T-helper 1 cell treated with Interleukin-12 subunit alpha and Interleukin-12 subunit beta and Interleukin-4 antibody, amounts not matched to agents 30 μg/mL and 1 μg/mL, for 36 hours (primary cell): Measurements from ENCODE around the gene SLC26A11.

Experiments used
- H3K27ac Mint-ChIP-seq: one replicate; pipeline ENCODE4 v1.8.0; 2021; ENCODE audit warnings: mild to moderate bottlenecking, mixed read lengths
- H3K27me3 Mint-ChIP-seq: one replicate; pipeline ENCODE4 v1.8.0; 2021; ENCODE audit warnings: low read depth, mixed read lengths
- H3K36me3 Mint-ChIP-seq: one replicate; pipeline ENCODE4 v1.8.0; 2021; ENCODE audit warnings: low read depth, mixed read lengths
- H3K4me1 Mint-ChIP-seq: one replicate; pipeline ENCODE4 v1.8.0; 2021; ENCODE audit warnings: low read depth, mixed read lengths
- H3K4me3 Mint-ChIP-seq: one replicate; pipeline ENCODE4 v1.8.0; 2021; ENCODE audit warnings: mild to moderate bottlenecking, moderate library complexity, mixed read lengths
- H3K9me3 Mint-ChIP-seq: one replicate; pipeline ENCODE4 v1.8.0; 2021; ENCODE audit warnings: mixed read lengths

Gene SLC26A11

DNA sequence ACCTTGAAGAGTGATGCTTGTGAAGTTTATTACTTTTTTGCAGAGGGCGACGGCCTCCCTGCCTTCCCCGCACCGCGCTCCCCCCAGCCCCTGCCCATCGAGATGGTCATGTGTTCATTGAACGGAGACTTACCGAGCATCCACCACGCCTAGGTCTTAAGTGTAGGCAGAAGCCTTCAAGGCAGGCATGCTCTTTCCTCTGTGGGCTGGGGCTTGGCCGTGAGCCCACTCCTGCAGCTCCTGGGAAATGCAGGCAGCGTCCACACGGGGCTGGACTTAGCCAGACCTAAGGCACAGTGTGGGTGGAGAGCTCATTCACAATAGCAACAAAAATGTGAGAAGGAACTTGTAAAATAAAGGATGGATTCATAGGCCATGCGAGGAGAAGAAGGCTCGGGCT is 59.7 kb downstream of the SLC26A11 start:
- H3K27me3 Mint-ChIP-seq: no peaks in the 10 kb centered on the region
- no peak overlapping the region for H3K4me3 Mint-ChIP-seq
- no peaks in the 10 kb centered on the region for H3K9me3 Mint-ChIP-seq
- H3K27ac Mint-ChIP-seq: peak overlapping the region; percentile 31
- H3K36me3 Mint-ChIP-seq: peaks cover 45% of the 10 kb centered on the region
- H3K4me1 Mint-ChIP-seq: peaks cover 22% of the 10 kb centered on the region

DNA sequence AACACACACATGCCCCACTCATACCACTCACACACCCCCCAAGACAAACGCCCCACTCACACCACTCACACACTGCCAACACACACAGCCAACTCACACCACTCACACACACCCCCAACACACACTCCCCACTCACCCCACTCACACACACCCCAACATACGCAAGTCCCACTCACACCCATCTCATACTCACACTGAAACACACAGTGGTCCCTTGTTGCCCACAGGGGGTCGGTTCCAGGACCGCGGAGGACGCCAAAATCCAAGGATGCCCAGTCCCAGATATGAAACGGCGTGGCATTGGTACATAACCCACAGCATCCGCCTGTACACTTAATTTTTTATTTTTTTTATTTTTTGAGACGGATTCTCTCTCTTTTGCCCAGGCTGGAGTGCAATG is 61.3 kb downstream of the SLC26A11 start:
- H3K4me1 Mint-ChIP-seq: peaks cover 20% of the 10 kb centered on the region
- peak overlapping the region; percentile 43 for H3K27ac Mint-ChIP-seq
- no peaks in the 10 kb centered on the region for H3K27me3 Mint-ChIP-seq
- peaks cover 41% of the 10 kb centered on the region for H3K36me3 Mint-ChIP-seq
- H3K9me3 Mint-ChIP-seq: no peaks in the 10 kb centered on the region
- H3K4me3 Mint-ChIP-seq: no peak overlapping the region

DNA sequence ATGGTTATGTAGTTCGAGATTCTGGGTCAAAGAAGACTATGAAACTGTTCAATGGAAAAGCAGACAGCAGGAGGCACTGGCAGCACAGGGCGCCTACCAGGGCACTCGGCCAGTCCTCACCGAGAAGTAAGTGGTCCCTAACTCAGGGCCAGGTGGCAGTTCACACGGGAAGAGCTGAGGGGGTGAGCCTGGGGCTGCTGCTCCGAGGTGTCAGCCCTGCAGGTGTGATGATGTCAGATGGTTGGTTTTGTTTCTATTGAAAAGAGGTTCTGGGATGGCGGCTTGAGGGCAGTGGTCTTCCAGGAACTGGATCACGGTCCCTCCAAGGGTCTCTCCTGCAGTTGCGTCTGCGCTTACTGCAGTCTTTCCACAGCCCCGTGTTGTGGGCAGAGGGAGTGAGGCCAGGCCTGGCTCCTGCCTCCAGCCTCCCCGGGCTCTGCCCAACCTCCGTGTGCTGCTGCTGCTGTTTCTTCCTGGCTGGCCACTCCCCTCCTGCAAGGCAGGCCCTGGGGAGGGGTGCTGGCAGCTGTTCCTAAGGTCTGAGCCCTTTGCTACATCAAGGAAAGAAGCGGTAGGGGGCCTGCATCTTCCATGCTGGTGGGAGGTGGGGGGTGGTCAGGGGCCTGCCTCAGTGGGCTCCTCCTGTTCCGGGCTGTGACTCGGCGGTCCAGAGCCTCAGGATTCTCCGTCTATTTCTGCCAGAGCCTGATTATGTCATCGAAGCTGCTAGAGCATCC is 63.1 kb downstream of the SLC26A11 start:
- Mint-ChIP-seq H3K4me3 (no peak overlapping the region), H3K4me1 (peaks cover 21% of the 10 kb centered on the region), H3K36me3 (peaks cover 48% of the 10 kb centered on the region)

DNA sequence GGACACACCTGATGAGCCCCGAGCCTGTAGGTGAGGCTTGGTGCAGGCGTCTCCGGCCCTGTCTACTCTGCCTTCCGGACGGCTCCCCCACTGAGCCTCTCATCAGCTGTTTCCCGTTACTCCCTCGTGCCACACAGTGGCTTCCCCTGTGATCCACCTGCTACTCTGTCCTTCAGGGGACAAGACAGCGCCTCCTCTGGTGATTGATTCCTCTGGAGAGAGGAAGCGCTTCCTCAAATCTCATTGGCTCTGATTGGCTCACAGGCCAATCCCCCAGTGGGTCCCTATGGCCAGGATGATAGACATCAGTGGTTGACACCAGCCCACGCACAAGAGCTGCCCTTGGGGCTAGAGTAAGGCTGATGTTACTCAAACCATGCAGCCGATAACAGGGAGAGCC is 64.4 kb downstream of the SLC26A11 start:
- Mint-ChIP-seq H3K9me3 (no peaks in the 10 kb centered on the region), H3K27ac (peak overlapping the region; percentile 32), H3K4me1 (peaks cover 26% of the 10 kb centered on the region), H3K27me3 (no peaks in the 10 kb centered on the region), H3K4me3 (no peak overlapping the region), H3K36me3 (peaks cover 48% of the 10 kb centered on the region)

More for the DNA sequence above, 63.1 kb downstream of the SLC26A11 start:
- no peaks in the 10 kb centered on the region for H3K27me3 Mint-ChIP-seq
- H3K9me3 Mint-ChIP-seq: no peaks in the 10 kb centered on the region
- H3K27ac Mint-ChIP-seq: peak overlapping the region; percentile 62

DNA sequence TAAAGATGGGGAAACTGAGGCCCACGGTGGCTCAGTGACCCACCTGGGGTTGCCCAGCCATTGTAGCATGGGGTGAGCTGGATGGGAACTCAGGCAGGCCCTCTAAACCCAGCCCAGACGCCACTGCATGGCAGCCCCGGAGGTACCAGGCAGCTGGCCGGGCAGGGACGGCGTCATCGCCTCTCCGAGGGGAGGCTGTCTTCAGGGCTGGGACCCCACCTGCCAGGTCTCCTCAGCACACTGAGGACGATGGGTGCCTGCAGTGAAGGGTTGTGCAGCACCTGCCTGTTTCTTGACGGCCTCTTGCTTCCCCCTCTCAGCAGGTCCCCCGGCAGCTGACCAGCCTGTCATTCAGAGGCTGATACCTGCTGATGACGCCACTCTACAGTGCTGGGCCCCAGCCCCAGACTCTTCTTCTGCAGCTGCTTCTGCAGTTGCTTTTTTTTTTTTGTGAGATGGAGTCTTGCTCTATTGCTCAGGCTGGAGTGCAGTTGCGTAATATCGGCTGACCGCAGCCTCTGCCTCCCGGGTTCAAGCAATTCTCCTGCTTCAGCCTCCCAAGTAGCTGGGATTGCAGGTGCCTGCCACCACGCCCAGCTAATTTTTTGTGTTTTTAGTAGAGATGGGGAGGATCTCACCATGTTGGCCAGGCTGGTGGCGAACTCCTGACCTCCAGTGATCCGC is 65.2 kb downstream of the SLC26A11 start:
- H3K27me3 Mint-ChIP-seq: no peaks in the 10 kb centered on the region
- H3K9me3 Mint-ChIP-seq: no peaks in the 10 kb centered on the region
- H3K4me3 Mint-ChIP-seq: no peak overlapping the region
- peaks cover 26% of the 10 kb centered on the region for H3K4me1 Mint-ChIP-seq
- H3K27ac Mint-ChIP-seq: no peak overlapping the region
- peaks cover 50% of the 10 kb centered on the region for H3K36me3 Mint-ChIP-seq

DNA sequence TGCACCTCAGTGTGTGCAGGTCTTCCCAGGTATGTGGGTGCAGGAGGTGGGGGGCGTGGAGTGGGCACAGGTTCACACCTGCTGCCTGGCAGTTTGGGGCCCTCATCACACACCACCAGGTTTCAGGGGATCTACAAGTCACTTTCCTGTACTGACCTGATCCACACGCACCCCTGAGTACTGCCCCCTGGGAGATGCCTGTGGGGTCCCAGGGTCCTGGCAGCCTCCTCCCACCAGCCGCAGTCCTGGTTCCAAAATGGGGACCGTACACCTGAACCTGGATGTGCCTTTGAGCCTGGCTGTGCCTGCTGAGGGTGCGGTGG is 66.4 kb downstream of the SLC26A11 start:
- Mint-ChIP-seq H3K4me1 (peaks cover 25% of the 10 kb centered on the region), H3K4me3 (no peak overlapping the region), H3K27ac (no peak overlapping the region), H3K36me3 (peaks cover 48% of the 10 kb centered on the region), H3K9me3 (no peaks in the 10 kb centered on the region), H3K27me3 (no peaks in the 10 kb centered on the region)

DNA sequence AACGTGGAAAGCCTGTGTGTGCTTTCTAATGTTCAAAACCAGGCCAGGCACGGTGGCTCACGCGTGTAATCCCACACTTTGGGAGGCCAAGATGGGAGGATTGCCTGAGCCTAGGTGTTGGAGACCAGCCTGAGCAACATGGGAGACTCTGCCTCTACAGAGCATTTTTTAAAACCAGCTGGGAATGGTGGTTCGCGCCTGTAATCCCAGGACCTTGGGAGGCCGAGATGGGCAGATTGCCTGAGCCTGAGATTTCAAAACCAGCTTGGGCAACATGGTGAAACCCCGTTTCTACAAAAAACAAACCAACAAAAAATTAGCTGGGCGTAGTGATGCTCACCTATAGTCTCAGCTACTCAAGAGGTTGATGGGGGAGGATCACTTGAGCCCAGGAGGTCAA is 66.8 kb downstream of the SLC26A11 start:
- Mint-ChIP-seq H3K36me3 (peaks cover 52% of the 10 kb centered on the region), H3K4me1 (peaks cover 25% of the 10 kb centered on the region), H3K4me3 (no peak overlapping the region), H3K27me3 (no peaks in the 10 kb centered on the region), H3K27ac (no peak overlapping the region), H3K9me3 (no peaks in the 10 kb centered on the region)

DNA sequence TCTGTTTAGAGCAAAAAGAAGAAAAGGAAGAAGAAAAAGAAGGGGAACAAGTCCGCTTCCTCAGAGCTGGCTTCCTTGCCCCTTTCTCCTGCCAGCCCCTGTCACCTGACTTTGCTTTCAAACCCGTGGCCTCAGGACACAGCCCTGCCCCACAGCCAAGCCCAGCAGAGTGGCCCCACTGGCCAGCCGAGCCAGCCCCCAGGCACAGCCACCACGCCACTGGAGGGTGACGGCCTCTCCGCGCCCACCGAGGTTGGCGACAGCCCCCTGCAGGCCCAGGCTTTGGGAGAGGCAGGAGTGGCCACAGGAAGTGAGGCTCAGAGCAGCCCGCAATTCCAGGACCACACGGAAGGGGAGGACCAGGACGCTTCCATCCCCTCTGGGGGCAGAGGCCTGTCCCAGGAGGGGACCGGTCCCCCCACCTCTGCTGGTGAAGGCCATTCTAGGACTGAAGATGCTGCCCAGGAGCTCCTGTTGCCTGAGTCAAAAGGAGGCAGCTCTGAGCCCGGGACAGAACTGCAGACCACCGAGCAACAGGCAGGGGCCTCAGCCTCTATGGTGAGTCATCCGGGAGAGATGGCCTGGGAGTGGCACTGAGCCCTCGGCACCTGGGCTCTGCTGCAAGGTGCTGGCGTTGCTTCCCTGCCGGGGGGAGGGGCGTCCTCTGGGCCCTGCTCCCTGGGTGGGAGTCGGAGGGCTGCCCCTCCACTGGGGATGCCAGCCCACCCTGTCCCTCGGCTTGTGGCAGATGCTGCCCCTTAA is 67.8 kb downstream of the SLC26A11 start:
- H3K27ac Mint-ChIP-seq: no peak overlapping the region
- peaks cover 27% of the 10 kb centered on the region for H3K4me1 Mint-ChIP-seq
- no peak overlapping the region for H3K4me3 Mint-ChIP-seq
- H3K36me3 Mint-ChIP-seq: peaks cover 53% of the 10 kb centered on the region
- H3K27me3 Mint-ChIP-seq: no peaks in the 10 kb centered on the region
- H3K9me3 Mint-ChIP-seq: no peaks in the 10 kb centered on the region

DNA sequence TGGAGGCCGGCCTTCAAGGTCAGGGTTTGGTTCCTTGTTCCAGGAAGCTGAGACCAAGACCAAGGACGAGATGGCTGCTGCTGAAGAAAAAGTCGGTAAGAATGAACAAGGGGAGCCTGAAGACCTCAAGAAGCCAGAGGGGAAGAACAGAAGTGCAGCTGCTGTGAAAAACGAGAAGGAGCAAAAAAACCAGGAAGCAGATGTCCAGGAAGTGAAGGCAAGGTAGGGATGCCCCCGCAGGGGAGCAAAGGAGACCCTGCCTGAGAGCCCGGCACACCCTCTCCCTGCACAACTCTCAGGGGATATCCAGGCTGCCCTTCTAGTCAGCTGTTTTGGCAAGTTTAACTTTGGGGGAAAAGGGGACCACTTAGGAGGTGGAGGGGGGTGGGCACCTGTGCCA is 69.4 kb downstream of the SLC26A11 start:
- peaks cover 57% of the 10 kb centered on the region for H3K36me3 Mint-ChIP-seq
- H3K4me1 Mint-ChIP-seq: peaks cover 29% of the 10 kb centered on the region
- H3K27ac Mint-ChIP-seq: peak overlapping the region; percentile 79
- no peaks in the 10 kb centered on the region for H3K9me3 Mint-ChIP-seq
- no peak overlapping the region for H3K4me3 Mint-ChIP-seq
- no peaks in the 10 kb centered on the region for H3K27me3 Mint-ChIP-seq

DNA sequence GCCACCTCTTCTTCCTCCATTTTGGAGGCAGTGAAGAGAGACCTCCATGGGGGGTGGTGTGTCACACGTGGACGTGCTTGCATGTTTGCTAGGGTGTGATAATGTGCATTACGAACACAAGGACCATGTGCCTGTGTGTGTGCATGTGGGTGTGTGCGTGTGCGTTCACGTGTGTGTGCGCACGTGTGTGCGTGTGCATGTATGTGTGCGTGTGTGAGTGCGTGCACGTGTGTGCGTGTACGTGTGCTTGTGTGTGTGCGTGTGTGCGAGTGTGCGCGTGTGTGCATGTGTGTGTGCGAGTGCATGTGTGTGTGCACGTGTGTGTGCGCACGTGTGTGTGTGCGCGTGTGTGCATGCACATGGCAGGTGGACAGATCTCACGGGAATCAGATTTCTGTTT is 69.9 kb downstream of the SLC26A11 start:
- H3K4me1 Mint-ChIP-seq: peaks cover 31% of the 10 kb centered on the region
- H3K36me3 Mint-ChIP-seq: peaks cover 58% of the 10 kb centered on the region
- H3K27ac Mint-ChIP-seq: no peak overlapping the region
- no peaks in the 10 kb centered on the region for H3K27me3 Mint-ChIP-seq
- H3K9me3 Mint-ChIP-seq: no peaks in the 10 kb centered on the region
- H3K4me3 Mint-ChIP-seq: no peak overlapping the region

DNA sequence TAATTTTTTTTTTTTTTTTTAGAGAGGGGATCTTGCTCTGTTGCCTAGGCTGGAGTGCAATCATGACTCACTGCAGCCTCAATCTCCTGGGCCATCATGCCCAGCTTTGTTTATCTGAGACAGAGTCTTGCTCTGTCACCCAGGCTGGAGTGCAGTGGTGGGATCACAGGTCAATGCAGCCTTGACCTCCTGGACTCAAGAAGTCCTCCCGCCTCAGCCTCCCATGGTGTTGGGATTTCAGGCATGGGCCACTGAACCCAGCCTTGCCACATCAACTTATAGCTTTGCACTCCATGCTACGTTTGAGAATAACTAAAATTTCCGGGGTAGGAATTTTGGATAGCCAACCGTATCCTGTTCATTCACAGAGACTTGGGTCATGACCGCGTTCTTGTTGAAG is 71.0 kb downstream of the SLC26A11 start:
- H3K9me3 Mint-ChIP-seq: no peaks in the 10 kb centered on the region
- no peaks in the 10 kb centered on the region for H3K27me3 Mint-ChIP-seq
- H3K27ac Mint-ChIP-seq: no peak overlapping the region
- peaks cover 31% of the 10 kb centered on the region for H3K4me1 Mint-ChIP-seq
- H3K4me3 Mint-ChIP-seq: no peak overlapping the region
- H3K36me3 Mint-ChIP-seq: peaks cover 61% of the 10 kb centered on the region

DNA sequence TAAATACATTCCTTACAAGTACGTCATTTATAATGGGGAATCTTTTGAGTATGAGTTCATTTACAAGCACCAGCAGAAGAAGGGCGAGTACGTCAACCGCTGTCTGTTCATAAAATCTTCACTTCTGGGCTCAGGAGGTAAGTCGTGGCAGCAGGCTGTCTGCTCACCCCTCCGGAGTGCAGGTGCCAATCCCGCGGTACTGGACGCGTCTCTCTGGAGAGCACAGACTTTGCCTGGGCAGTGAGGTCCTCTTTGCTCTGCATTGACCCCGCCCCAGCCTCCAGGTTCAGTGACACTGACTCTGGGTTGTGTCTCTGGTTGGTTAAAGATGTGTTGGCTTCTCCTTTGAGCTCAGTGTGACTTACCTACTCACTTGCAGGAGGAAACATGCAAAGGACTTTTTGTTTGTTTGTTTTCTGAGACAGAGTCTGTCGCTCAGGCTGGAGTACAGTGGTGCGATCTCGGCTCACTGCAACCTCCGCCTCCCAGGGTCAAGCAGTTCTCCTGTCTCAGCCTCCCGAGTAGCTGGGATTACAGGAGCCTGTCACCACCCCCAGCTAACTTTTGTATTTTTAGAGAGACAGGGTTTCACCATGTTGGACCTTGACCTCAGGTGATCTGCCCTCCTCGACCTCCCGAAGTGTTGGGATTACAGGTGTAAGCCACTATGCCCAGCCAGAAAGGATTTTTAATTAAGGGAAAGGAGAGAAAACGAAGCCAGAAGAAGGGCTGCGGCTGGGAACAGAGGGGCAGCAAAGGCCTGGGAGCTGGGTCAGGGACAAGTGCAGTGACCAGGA is 71.7 kb downstream of the SLC26A11 start:
- Mint-ChIP-seq H3K36me3 (peaks cover 67% of the 10 kb centered on the region), H3K4me1 (peaks cover 34% of the 10 kb centered on the region), H3K27ac (peak overlapping the region; percentile 45), H3K9me3 (no peaks in the 10 kb centered on the region), H3K27me3 (no peaks in the 10 kb centered on the region), H3K4me3 (no peak overlapping the region)

DNA sequence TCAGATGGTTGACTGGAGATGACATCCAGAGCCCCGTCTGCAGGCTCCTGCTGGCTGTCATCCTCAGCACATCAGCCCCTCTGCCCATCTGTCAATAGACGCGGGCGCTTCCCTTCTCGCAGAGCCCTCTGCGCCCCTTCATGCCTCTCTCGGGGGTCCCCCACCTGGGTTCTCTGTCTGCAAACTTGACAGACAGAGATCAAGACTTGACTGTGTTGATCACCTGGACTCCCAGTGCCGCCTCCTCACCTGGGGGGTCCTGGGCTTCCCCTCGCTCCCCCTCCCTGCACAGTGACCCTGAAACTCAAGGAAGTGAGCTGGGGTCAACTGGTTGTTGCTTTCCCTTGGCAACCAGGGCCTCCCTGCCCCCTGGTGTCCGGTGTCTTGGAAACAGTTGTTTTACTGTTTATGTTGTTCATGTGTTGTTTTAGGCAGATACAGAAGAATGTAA is 72.3 kb downstream of the SLC26A11 start:
- Mint-ChIP-seq H3K4me1 (peaks cover 28% of the 10 kb centered on the region), H3K36me3 (peaks cover 61% of the 10 kb centered on the region), H3K9me3 (no peaks in the 10 kb centered on the region), H3K4me3 (no peak overlapping the region), H3K27ac (peak overlapping the region; percentile 49), H3K27me3 (no peaks in the 10 kb centered on the region)

DNA sequence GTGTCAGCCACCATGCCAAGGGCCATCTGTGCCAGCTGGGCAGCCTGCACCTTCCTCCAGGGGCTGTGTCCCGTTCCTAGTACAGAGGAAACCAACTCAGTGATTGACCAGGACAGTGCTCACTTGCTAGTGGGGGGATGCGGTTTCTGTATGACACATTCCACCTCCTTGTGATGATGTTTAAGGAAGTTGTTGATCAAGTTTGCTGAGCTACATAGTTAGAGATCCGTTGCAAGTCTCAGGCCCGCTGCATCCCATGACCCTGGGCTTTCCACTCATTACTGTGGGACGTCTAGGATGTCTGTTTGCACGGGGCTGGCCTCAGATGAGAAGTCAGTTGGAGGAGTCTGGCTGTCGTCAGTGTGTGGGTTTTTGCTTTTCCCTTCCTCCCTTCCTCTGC is 74.0 kb downstream of the SLC26A11 start:
- H3K4me3 Mint-ChIP-seq: no peak overlapping the region
- H3K9me3 Mint-ChIP-seq: no peaks in the 10 kb centered on the region
- no peaks in the 10 kb centered on the region for H3K27me3 Mint-ChIP-seq
- H3K36me3 Mint-ChIP-seq: peaks cover 66% of the 10 kb centered on the region
- H3K27ac Mint-ChIP-seq: peak overlapping the region; percentile 26
- peaks cover 32% of the 10 kb centered on the region for H3K4me1 Mint-ChIP-seq
